ENCODE data around the gene SKA2. TPM values are rescaled to one million over a fixed set of nuclear protein-coding genes. Genes with fewer than 3 reads are reported as not detected.
A peak's percentile ranks its signal among the peaks of the same experiment; 100 is the strongest.

SKA2 gene
- total and polyA plus RNA-seq, 5 donors from 2014 or later, result 37.7 to 86.7 (median 53.7) TPM

GRCh38 chr17:59126809-59127417 lies 28.1 kb downstream of the SKA2 start:
- H3K4me3 Mint-ChIP-seq, result no peak overlapping the region
- Histone ChIP-seq H3K27ac (ENCODE audit: insufficient read depth, low read length, poor library complexity, severe bottlenecking) (no peak overlapping the region), H3K4me1 (ENCODE audit: control insufficient read depth, insufficient read depth, low read length, poor library complexity, severe bottlenecking) (no peaks in the 10 kb centered on the region), H3K4me3 (ENCODE audit: low read depth, low read length) (no peak overlapping the region), H3K9me3 (ENCODE audit: control insufficient read depth in 2 of 2, low read length in 2 of 2) (no peaks in the 10 kb centered on the region), H3K36me3 (ENCODE audit: control insufficient read depth, insufficient read depth, low read length) (peaks cover 19% of the 10 kb centered on the region), H3K27me3 (ENCODE audit: control insufficient read depth, insufficient read depth, low read length) (no peaks in the 10 kb centered on the region)
- H3K36me3 Mint-ChIP-seq, result peaks cover 24% of the 10 kb centered on the region
- H3K27me3 Mint-ChIP-seq, result no peaks in the 10 kb centered on the region
- peaks cover 0 to 15% (median 11%) of the 10 kb centered on the region in 4 donors for H3K4me1 Mint-ChIP-seq
- H3K9me3 Mint-ChIP-seq, result no peaks in the 10 kb centered on the region
- no peak for ATAC-seq (ENCODE audit: low read depth in 2 of 2)
- no peak overlapping the region for H3K27ac Mint-ChIP-seq
- no peak for DNase-seq

- Mint-ChIP-seq H3K9me3 (no peaks in the 10 kb centered on the region), H3K27ac (no peak overlapping the region), H3K36me3 (peaks cover 29% of the 10 kb centered on the region), H3K4me1 (peaks cover 0 to 15% (median 11%) of the 10 kb centered on the region in 4 donors), H3K27me3 (no peaks in the 10 kb centered on the region), H3K4me3 (no peak overlapping the region)
- Histone ChIP-seq H3K9me3 (ENCODE audit: control insufficient read depth in 2 of 2, low read length in 2 of 2) (no peaks in the 10 kb centered on the region), H3K27ac (ENCODE audit: insufficient read depth, low read length, poor library complexity, severe bottlenecking) (no peak overlapping the region), H3K27me3 (ENCODE audit: control insufficient read depth, insufficient read depth, low read length) (no peaks in the 10 kb centered on the region), H3K4me3 (ENCODE audit: low read depth, low read length) (no peak overlapping the region), H3K36me3 (ENCODE audit: control insufficient read depth, insufficient read depth, low read length) (peaks cover 25% of the 10 kb centered on the region), H3K4me1 (ENCODE audit: control insufficient read depth, insufficient read depth, low read length, poor library complexity, severe bottlenecking) (no peaks in the 10 kb centered on the region)
- no peak for DNase-seq
- ATAC-seq (ENCODE audit: low read depth in 2 of 2), result no peak
These were observed 30.3 kb downstream of the SKA2 start for GRCh38 chr17:59124665-59125064.

DNA sequence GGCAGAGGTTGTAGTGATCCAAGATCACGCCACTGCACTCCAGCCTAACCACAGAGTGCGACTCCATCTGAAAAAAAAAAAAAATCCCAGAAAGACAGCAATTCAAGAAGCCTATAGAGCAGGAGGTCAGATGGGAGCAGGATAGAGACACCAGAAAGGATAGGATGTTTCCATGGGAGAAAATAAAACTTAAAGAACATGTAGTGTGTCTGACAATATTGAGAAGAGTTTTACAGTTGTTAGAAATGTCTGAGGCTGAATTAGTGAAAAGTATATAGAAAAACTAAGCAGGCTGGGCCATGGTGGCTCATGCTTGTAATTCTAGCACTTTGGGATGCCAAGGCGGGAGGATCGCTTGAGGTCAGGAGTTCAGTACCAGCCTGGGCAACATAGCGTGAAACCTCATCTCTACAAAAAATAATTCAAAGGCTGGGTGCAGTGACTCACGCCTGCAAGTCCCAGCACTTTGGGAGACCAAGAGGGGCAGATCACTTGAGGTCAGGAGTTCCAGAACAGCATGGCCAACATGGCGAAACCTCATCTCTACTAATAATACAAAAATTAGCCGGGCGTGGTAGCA lies 33.0 kb downstream of the SKA2 start:
- Mint-ChIP-seq H3K27ac (no peak overlapping the region), H3K4me3 (no peak overlapping the region), H3K9me3 (no peaks in the 10 kb centered on the region), H3K36me3 (peaks cover 24% of the 10 kb centered on the region), H3K27me3 (no peaks in the 10 kb centered on the region), H3K4me1 (peaks cover 0 to 22% (median 10%) of the 10 kb centered on the region in 4 donors)
- Histone ChIP-seq H3K4me1 (ENCODE audit: control insufficient read depth, insufficient read depth, low read length, poor library complexity, severe bottlenecking) (no peaks in the 10 kb centered on the region), H3K9me3 (ENCODE audit: control insufficient read depth in 2 of 2, low read length in 2 of 2) (no peaks in the 10 kb centered on the region), H3K27me3 (ENCODE audit: control insufficient read depth, insufficient read depth, low read length) (no peaks in the 10 kb centered on the region), H3K36me3 (ENCODE audit: control insufficient read depth, insufficient read depth, low read length) (peaks cover 15% of the 10 kb centered on the region), H3K4me3 (ENCODE audit: low read depth, low read length) (no peak overlapping the region), H3K27ac (ENCODE audit: insufficient read depth, low read length, poor library complexity, severe bottlenecking) (no peak overlapping the region)
- DNase-seq, result no peak
- ATAC-seq (ENCODE audit: low read depth in 2 of 2), result no peak

DNA sequence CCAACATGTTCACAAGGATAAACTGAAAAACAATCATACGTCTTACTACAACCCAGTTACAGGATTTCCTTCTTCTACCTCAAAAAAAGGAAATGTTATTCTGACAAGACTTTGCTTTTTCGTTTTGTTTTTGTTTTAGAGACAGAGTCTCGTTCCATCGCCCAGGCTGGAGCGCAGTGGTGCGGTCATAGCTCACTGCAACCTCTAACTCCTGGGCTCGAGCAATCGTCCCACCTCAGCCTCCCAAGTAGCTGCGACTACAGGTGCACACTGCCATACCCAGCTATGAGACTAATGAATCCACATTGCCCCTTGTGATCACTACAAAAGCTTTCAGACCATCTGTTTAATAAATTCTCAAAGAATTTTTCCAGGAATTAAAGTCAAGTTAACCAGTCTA lies 39.5 kb downstream of the SKA2 start:
- peaks cover 17% of the 10 kb centered on the region for H3K36me3 Mint-ChIP-seq
- Histone ChIP-seq H3K27me3 (ENCODE audit: control insufficient read depth, insufficient read depth, low read length) (no peaks in the 10 kb centered on the region), H3K27ac (ENCODE audit: insufficient read depth, low read length, poor library complexity, severe bottlenecking) (no peak overlapping the region), H3K9me3 (ENCODE audit: control insufficient read depth in 2 of 2, low read length in 2 of 2) (no peaks in the 10 kb centered on the region), H3K4me3 (ENCODE audit: low read depth, low read length) (no peak overlapping the region), H3K4me1 (ENCODE audit: control insufficient read depth, insufficient read depth, low read length, poor library complexity, severe bottlenecking) (no peaks in the 10 kb centered on the region), H3K36me3 (ENCODE audit: control insufficient read depth, insufficient read depth, low read length) (peaks cover 18% of the 10 kb centered on the region)
- DNase-seq (no peak), ATAC-seq (ENCODE audit: low read depth in 2 of 2) (no peak)
- no peaks in the 10 kb centered on the region for H3K9me3 Mint-ChIP-seq
- H3K27me3 Mint-ChIP-seq, result no peaks in the 10 kb centered on the region
- no peak overlapping the region for H3K27ac Mint-ChIP-seq
- peaks cover 0 to 20% (median 4%) of the 10 kb centered on the region in 4 donors for H3K4me1 Mint-ChIP-seq
- H3K4me3 Mint-ChIP-seq, result no peak overlapping the region

- H3K9me3 ChIP-seq (ENCODE audit: control insufficient read depth in 2 of 2, low read length in 2 of 2), result no peaks in the 10 kb centered on the region
- peaks cover 8% of the 10 kb centered on the region for H3K4me1 ChIP-seq (ENCODE audit: control insufficient read depth, insufficient read depth, low read length, poor library complexity, severe bottlenecking)
- peaks cover 14% of the 10 kb centered on the region for H3K36me3 ChIP-seq (ENCODE audit: control insufficient read depth, insufficient read depth, low read length)
- ATAC-seq (ENCODE audit: low read depth in 2 of 2) (no peak), DNase-seq (no peak)
- no peak overlapping the region for H3K27ac ChIP-seq (ENCODE audit: insufficient read depth, low read length, poor library complexity, severe bottlenecking)
- no peak overlapping the region for H3K4me3 ChIP-seq (ENCODE audit: low read depth, low read length)
- peaks cover 8 to 33% (median 20%) of the 10 kb centered on the region in 4 donors for H3K4me1 Mint-ChIP-seq
- no peaks in the 10 kb centered on the region for H3K27me3 ChIP-seq (ENCODE audit: control insufficient read depth, insufficient read depth, low read length)
- H3K27me3 Mint-ChIP-seq, result no peaks in the 10 kb centered on the region
- peak overlapping the region in 2 of 3 donors; percentile 27 to 39 for H3K27ac Mint-ChIP-seq
- H3K4me3 Mint-ChIP-seq, result no peak overlapping the region
- H3K36me3 Mint-ChIP-seq, result peaks cover 15% of the 10 kb centered on the region
- H3K9me3 Mint-ChIP-seq, result peaks cover 0 to 1% (median 0%) of the 10 kb centered on the region in 7 donors
These were observed 43.4 kb downstream of the SKA2 start for GRCh38 chr17:59111539-59111938.

- H3K27ac Mint-ChIP-seq, result no peak overlapping the region
These were observed 44.0 kb downstream of the SKA2 start for GRCh38 chr17:59110973-59111372.

DNA sequence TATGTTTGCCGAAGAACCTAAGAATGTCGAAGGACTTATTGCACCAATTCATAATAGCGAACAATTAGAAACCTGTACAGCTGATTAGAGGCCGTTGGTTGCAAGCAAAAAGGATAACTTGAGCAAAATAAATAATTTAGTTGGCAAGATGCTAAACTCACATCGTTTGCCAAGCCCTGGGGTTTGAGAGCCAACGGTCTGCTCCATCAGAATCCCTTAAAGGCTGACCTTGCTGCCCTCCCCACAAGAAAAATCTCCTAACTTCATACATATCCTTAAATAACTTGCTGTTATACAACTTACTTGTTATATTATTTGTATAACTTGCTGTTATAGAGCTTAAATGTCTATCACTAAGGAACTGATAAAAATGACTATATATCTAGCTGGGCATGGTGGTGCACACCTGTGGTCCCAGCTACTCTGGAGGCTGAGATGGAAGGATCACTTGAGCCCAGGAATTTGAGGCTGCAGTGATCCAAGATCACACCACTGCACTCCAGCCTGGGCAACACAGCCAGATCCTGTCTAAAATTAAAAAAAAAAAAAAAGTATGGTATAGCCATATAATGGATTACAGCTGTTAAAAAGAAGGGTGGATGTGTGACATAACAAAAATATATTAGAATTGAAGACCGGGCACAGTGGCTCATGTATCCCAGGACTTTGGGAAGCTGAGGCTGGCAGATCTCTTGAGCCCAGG lies 46.4 kb downstream of the SKA2 start:
- Mint-ChIP-seq H3K27me3 (no peaks in the 10 kb centered on the region), H3K4me3 (peak overlapping the region in 3 of 4 donors; percentile 16 to 71 (median 50)), H3K9me3 (peaks cover 0 to 1% (median 0%) of the 10 kb centered on the region in 7 donors), H3K4me1 (peaks cover 24 to 58% (median 39%) of the 10 kb centered on the region in 4 donors), H3K27ac (peak overlapping the region in 1 of 3 donors; percentile 82), H3K36me3 (peaks cover 10% of the 10 kb centered on the region)
- ATAC-seq (ENCODE audit: low read depth in 2 of 2) (no peak), DNase-seq (no peak)
- Histone ChIP-seq H3K9me3 (ENCODE audit: control insufficient read depth in 2 of 2, low read length in 2 of 2) (no peaks in the 10 kb centered on the region), H3K4me3 (ENCODE audit: low read depth, low read length) (no peak overlapping the region), H3K27me3 (ENCODE audit: control insufficient read depth, insufficient read depth, low read length) (no peaks in the 10 kb centered on the region), H3K27ac (ENCODE audit: insufficient read depth, low read length, poor library complexity, severe bottlenecking) (no peak overlapping the region), H3K36me3 (ENCODE audit: control insufficient read depth, insufficient read depth, low read length) (peaks cover 9% of the 10 kb centered on the region), H3K4me1 (ENCODE audit: control insufficient read depth, insufficient read depth, low read length, poor library complexity, severe bottlenecking) (peaks cover 31% of the 10 kb centered on the region)

More at GRCh38 chr17:59110973-59111372, 44.0 kb downstream of the SKA2 start:
- H3K4me3 ChIP-seq (ENCODE audit: low read depth, low read length), result no peak overlapping the region
- peak overlapping the region; percentile 5 for H3K27ac ChIP-seq (ENCODE audit: insufficient read depth, low read length, poor library complexity, severe bottlenecking)
- no peaks in the 10 kb centered on the region for H3K27me3 Mint-ChIP-seq
- H3K4me1 Mint-ChIP-seq, result peaks cover 8 to 36% (median 21%) of the 10 kb centered on the region in 4 donors
- H3K9me3 ChIP-seq (ENCODE audit: control insufficient read depth in 2 of 2, low read length in 2 of 2), result no peaks in the 10 kb centered on the region
- peaks cover 13% of the 10 kb centered on the region for H3K4me1 ChIP-seq (ENCODE audit: control insufficient read depth, insufficient read depth, low read length, poor library complexity, severe bottlenecking)
- peak overlapping the region in 1 of 4 donors; percentile 73 for H3K4me3 Mint-ChIP-seq
- H3K36me3 Mint-ChIP-seq, result peaks cover 15% of the 10 kb centered on the region
- peaks cover 0 to 1% (median 0%) of the 10 kb centered on the region in 7 donors for H3K9me3 Mint-ChIP-seq
- ATAC-seq (ENCODE audit: low read depth in 2 of 2), result no peak
- no peak for DNase-seq
- H3K27me3 ChIP-seq (ENCODE audit: control insufficient read depth, insufficient read depth, low read length), result no peaks in the 10 kb centered on the region
- peaks cover 14% of the 10 kb centered on the region for H3K36me3 ChIP-seq (ENCODE audit: control insufficient read depth, insufficient read depth, low read length)

All from CD4-positive, CD25-positive, alpha-beta regulatory T cell (primary cell).